Erythroblast (primary cell): Measurements from ENCODE around the gene TP53BP2.
"Not testable (repeated sequence)": the region's sequence is repeated elsewhere in the genome, so short reads cannot be mapped to it uniquely, and the experiment has no call there.

Experiments used
- DNase-seq, 2 experiments: peaks; one replicate each; lab custom pipeline; 2025; lab: John Stamatoyannopoulos, UW
- GATA1 ChIP-seq: IDR thresholded peaks from 2 replicates; pipeline ENCODE4 v1.6.1; 2011; ENCODE audit warnings: low read depth, mild to moderate bottlenecking, control low read depth, low read length, moderate library complexity
- POLR2A ChIP-seq: IDR thresholded peaks from 2 replicates; pipeline ENCODE4 v1.6.1; 2011; ENCODE audit warnings: mild to moderate bottlenecking, low read length

The TP53BP2 gene, protein sequence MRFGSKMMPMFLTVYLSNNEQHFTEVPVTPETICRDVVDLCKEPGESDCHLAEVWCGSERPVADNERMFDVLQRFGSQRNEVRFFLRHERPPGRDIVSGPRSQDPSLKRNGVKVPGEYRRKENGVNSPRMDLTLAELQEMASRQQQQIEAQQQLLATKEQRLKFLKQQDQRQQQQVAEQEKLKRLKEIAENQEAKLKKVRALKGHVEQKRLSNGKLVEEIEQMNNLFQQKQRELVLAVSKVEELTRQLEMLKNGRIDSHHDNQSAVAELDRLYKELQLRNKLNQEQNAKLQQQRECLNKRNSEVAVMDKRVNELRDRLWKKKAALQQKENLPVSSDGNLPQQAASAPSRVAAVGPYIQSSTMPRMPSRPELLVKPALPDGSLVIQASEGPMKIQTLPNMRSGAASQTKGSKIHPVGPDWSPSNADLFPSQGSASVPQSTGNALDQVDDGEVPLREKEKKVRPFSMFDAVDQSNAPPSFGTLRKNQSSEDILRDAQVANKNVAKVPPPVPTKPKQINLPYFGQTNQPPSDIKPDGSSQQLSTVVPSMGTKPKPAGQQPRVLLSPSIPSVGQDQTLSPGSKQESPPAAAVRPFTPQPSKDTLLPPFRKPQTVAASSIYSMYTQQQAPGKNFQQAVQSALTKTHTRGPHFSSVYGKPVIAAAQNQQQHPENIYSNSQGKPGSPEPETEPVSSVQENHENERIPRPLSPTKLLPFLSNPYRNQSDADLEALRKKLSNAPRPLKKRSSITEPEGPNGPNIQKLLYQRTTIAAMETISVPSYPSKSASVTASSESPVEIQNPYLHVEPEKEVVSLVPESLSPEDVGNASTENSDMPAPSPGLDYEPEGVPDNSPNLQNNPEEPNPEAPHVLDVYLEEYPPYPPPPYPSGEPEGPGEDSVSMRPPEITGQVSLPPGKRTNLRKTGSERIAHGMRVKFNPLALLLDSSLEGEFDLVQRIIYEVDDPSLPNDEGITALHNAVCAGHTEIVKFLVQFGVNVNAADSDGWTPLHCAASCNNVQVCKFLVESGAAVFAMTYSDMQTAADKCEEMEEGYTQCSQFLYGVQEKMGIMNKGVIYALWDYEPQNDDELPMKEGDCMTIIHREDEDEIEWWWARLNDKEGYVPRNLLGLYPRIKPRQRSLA

GRCh38 chr1:223845810-223846682 lies at the start of gene TP53BP2:
Gene TP53BP2, minus strand, starts transcription at chr1:223845947. Its CDS starts 267 bp downstream, at chr1:223845680.
- DNase-seq, result peak; percentile 92 to 97
- TF ChIP-seq POLR2A (peak; percentile 94), GATA1 (no peak)

DNA sequence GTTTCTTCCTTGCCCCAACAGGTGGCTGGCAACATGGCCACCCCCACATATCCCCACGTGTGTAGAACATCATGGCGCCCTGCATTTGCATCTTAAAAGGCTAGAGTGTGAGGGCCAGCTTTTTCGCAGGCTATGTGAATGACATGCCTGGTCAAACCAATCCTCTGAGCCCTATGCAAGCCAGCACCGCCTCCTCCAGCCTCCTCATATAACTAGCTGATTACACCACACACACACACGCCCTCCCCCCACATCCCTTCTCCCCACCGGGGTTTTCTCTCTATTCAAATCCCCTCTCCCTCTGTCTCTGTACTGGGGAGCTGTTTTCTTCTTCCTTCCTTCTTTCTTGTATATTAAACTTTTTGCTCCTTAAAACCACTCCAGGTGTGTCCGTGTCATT lies 44.7 kb upstream of the TP53BP2 start:
- DNase-seq, result not testable (repeated sequence)

- DNase-seq, result not testable (repeated sequence)
Observed at GRCh38 chr1:223889319-223889718, 43.6 kb upstream of the TP53BP2 start.

DNA sequence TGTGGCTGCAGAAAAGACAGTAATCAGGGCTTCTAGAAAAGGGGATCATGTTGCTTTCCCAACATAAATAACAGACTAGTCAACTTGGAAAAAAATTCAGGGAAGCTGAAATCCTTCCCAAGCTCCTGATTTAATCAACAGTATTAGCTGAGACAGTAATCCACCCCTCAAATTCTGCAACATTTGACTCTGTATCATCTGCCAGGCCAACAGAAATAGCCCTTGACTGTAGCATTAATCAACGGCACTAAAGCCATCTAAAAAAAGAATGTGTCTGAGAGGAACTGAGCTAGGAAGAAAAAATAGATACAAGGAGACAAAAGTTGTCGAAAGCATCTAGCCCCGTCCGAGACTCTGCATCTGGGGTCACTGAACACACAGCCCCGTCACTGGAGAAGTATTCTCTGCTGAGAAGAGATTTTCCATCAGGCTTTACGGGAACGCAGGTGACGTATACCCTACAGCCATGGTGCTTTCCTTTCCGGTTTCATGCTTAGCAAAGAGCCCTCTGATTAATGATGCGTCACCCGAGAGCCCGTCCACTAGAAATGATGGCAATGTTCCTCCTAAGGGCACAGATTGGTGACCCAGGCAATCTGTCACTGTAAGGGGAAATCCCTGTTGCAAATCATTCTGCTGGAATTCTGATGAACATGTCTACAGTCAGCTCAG lies 42.1 kb upstream of the TP53BP2 start:
- TF ChIP-seq GATA1 (no peak), POLR2A (no peak)
- no peak for DNase-seq

DNA sequence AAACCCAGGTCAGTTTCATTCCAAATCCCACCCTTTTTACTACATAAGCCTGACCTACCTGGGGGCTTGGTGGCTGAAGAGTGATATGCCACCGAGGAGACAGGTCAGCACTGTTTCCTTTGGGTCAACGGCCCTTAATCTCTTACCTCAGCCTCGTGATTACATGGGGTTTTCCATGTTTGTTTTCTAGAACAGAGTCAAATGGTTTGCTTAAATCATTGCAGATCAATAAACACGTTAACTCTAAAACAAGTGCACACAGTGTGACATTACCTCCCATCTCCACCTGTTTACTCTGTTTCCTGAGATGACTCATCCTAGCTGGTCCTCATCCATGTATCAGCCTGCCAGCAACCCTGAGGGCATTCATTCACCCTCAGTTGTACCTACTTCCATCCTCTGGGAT lies 40.8 kb upstream of the TP53BP2 start:
- DNase-seq, result no peak
- TF ChIP-seq GATA1, result no peak
- no peak for TF ChIP-seq POLR2A

DNA sequence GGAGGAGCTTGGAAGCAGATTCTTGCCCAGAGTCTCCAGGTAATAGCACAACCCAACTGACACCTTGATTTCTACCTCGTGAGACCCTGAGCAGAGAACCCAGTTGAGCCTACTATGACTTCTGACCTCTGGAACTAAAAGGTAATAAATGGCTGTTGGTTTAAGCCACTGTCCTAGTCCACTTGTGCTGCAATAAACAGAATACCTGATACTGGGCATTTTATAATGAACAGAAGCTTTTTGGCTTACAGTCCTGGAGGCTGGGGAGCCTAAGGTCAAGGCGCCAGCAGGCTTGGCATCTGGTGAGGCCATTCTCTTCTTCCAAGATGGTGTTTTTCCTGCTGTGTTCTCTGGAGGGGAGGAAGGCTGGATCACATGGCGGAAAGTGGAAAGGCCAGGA lies 39.9 kb upstream of the TP53BP2 start:
- TF ChIP-seq GATA1 (no peak), POLR2A (no peak)
- no peak for DNase-seq

DNA sequence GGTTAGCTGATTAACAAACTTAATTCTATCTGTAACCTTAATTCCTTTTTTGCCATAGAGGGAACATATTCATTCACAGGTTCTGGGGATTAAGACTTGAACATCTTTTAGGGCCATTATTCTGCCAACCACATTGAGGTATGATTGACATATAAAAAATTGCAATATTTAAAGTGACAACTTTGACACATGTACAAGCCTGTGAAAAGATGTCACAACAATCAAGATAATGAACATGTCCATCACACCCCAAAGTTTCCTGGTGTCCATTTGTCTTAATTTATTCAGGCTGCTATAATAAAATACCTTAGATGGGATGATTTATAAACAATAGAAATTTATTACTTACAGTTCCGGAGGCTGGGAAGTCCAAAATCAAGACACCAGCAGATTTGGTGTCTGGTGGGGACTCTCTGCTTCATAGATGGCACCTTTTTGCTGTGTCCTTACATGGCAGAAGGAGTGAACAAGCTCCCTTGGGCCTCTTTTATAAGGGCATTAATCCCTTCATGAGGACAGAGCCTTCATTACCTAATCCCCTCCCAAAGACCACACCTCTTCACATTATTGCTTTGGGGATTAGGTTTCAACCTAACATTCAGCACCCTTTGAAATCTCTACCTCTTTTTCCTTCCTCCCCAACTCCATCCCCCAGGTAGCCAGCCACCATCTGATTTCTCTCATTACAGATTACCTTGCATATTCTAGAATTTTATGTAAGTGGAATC lies 33.0 kb upstream of the TP53BP2 start:
- TF ChIP-seq POLR2A, result no peak
- no peak for TF ChIP-seq GATA1
- DNase-seq, result no peak

GRCh38 chr1:223877804-223878203 lies 32.1 kb upstream of the TP53BP2 start:
- DNase-seq, result no peak
- TF ChIP-seq GATA1, result no peak

DNA sequence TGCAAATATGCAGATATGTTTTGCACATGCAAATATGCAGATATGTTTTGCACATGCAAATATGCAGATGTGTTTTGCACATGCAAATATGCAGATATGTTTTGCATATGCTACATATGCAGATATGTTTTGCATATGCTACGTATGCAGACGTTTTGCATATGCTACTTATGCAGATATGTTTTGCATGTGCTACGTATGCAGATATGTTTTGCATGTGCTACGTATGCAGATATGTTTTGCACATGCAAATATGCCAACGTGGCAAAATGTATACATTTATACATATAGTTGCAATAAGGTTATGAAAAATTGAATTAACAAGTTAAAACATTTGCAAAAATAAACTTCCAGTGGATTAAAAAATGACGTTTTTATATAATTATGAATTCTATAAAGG lies 30.8 kb upstream of the TP53BP2 start:
- no peak for TF ChIP-seq GATA1
- TF ChIP-seq POLR2A, result no peak
- no peak for DNase-seq

GRCh38 chr1:223873044-223873443 lies 27.3 kb upstream of the TP53BP2 start:
- TF ChIP-seq GATA1, result no peak
- TF ChIP-seq POLR2A, result no peak
- DNase-seq, result peak in 1 of 2 experiments; percentile 41

DNA sequence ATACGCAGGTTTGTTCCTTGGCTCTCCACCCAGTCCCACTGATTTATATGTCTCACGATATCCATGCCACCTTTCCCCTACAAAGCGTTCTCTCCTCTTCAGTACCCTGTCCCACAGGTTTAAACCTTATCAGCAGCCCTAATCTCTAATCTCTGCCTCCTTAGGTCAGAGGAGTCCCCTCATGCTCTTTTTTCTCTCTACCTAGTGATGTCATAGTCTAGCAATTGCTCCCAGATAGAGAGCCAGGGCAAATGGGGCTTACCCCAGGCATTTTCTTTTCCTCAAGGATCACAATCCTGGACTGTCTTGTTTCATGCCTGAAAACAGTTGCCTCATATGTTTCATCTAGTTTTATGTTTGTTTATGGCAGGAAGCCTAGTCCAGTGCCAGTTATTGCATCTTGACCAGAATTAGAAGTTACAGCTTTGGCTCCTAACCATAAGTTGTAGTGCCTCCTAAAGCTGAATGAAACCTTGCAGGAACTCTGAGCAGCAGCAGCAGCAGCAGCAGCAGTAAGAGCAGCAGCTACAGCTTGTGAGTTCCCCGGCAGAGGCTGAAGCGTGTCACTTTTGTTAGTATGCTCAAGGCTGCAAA lies 26.7 kb upstream of the TP53BP2 start:
- DNase-seq, result peak in 1 of 2 experiments; percentile 25
- no peak for TF ChIP-seq POLR2A
- no peak for TF ChIP-seq GATA1
